OCI-M1 (cell line): ENCODE measurements around the gene MTFR1L.

Source experiments
- DNase-seq: peaks from one replicate; lab custom pipeline; 2025; lab: John Stamatoyannopoulos, UW

Gene MTFR1L

DNA sequence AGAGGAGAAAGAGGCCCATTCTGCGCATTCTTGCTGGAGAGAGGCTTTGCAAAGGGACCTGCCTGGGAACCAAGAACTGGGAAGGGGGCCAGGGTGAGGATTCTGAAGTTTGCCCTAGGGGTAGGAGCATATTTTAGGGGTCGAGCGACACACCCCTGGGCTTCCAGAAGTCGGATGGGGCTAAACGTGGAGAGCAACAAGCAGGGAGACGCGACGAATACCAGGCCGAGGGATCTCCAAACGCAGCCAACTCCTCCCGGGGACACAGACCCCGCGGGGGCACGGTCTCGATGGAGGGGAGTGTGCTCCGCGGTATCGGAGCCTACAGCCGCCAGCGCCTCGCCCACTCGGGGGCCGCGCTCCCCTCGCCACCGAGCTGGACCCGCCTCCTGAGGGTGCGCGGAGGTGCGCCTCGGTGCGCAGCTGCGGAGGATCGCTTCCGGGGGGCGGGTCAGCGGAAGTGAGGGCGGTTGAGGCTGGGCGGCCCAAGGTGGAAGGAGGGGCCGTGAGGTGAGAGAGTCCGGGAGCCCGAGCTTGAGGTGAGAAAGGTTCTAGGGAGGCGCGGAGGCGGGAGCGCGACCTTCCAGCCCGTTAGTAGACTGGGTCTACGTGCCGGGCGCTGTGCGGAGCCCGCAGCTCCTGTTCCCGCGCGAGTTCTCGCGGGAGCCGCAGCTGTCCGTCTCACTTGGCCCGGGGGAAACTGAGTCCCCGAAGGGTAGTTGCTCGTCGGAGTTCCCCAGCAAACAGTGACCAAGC, at the start of gene MTFR1L:
Gene MTFR1L, plus strand, starts transcription at position 464 of the 756 bp plus-strand sequence. CDS start 3,151 bp downstream, outside the sequence.
- DNase-seq, result peak; percentile 87

GRCh38 chr1:25770541-25771220, 49.1 kb upstream of the MTFR1L start:
- no peak for DNase-seq

DNA sequence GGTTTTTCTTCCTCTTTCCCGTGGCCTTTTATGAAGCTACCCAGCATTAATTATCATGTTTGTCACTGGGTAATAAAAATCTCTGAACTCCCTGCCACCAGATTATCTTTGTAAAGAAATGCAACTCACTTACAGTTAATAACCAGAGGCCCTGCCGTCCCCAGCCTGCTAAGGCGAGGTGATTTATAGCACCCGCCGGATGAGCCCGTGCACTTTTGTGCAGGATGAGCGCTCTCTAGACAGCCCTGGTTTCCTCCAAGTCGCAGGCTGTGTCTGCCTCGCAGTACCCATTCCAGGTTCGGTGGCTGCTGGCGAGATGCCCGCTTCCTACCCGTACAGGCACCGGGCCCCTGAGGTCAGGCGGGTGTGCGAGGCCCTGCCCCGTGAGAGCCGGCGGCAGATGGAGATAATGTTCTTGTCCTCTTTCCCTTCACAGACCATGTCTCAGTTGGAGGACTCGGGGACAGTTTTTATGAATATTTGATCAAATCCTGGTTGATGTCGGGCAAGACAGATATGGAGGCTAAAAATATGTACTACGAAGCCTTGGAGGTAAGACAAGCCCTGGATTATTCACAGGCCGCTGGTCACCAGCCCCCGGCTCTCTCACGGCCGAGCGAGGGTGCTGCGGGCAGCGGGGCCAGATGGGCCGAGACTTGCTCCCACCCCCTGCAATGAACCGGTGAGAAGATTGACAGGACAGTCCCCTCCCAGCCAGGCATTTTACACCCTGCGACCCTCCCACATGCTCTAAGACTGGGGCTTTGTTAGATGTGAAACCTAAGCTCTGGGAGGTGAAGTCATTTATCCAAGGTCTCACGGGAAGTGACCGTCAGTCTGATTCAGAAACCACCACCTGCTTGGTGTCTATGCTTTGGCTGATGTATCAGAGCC, 48.3 kb upstream of the MTFR1L start:
- DNase-seq, result no peak

DNA sequence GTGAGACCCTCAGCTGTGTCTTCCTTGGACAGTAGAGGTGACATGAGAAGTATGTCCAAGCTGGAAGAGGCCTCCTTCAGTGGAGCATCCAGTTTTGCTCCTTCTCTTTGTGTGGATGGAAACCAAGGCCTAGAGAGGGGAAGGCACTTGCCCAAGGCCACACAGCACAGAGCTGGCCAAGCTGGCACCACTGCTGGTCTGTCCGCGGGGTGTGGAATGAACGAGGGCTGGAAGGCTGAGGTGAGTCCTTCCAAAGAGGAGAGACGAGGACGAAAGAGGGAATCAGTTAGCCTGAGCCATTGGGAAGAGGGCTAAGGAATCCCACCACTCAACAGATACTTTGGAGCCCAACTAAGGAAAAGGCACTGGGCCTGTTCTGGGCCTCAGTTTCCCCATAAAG, 47.6 kb upstream of the MTFR1L start:
- no peak for DNase-seq

- DNase-seq, result no peak
These were observed 47.0 kb upstream of the MTFR1L start for GRCh38 chr1:25772692-25773245.

DNA sequence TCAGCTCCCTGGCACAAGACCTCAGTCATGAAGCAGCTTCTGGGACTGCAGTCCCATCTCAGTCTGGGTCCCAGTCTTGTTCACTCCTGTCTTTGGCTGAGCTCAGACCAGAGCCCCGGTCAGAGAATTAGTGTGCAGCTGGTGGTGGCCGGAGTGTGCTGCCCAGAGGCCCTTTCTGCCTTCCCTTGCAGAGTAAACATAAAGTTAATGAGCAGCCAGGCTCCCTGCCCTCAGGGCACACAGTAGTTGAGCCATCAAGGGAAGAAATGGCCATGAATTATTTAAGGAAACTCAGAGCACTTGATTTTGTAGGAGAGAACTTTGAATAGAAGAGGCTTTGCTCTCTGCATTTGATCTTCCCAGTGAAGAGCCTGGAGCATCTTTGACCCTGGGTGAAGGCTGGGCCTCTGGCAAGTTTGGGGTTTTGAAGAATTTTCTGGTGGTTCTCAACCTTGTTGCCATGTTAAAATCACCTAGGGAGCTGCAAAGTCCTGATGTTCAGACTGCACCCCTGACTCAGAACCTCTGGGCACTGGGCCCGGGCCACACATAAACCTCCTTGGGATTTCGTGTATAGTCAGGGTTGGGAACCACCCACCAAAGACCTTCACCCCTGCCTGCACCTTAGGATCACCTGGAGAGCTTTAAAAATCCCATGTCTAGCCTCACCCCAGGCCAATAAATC, 46.2 kb upstream of the MTFR1L start:
- no peak for DNase-seq

GRCh38 chr1:25774206-25774803, 45.4 kb upstream of the MTFR1L start:
- DNase-seq, result no peak

DNA sequence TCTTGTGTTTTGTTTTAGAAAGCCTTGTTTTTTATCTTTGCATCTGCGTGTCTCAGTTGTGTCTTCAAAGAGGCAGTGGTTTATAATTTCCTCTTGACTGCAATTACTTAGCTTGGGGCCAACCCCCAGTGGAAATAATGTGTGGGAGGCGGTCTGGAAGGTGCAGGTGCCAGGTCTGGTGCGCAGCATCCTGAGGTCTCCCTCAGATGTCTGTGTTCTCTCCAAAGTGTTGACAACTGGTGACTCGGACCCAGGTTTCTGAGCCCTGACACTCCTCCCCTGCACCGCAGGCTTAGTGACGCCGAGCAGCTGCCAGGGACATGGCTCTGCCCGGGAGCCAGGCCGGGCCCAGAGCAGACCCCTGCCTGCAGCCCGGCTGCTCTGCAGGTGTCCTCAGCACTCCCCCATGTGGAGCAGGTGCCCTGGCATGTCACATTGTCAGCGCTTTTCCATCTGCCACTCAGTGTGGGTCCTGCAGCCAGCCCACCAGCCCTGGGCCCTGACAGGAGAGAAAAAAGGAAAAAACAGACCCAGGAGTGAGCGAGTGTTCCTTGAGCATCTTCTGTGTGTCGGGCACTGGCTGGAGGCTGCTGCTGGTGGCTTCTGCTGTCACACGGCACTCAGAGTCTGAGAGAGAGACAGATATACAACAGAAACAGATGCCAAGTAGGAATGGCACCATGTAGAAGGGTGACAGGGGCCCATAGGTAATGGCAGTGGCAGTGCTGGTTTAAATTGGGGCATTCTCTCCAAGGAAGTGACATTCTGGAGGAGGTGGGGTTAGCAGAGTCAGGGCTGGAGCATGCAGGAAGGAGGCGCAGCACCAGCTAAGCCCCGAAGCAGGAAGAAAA, 44.6 kb upstream of the MTFR1L start:
- no peak for DNase-seq

- DNase-seq, result no peak
These were observed 40.4 kb upstream of the MTFR1L start for GRCh38 chr1:25779388-25779787.

DNA sequence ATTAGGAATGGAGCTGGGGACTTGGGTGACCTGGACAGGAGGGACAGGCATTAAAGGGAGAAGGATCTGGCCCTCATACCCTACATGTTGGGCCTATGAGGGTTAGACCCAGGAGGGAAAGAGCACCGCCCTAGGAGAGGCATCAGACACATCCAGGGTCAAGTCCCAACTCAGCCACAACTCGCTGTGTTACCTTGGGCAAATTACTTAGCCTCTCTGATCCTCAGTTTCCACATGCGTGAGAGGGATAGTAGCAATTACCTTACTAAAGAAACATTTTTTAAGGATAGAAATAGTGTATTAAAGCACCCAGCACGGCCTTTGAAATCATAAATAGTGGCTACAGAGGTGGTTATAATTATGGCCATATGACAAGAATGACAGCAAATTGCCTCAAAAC, 39.9 kb upstream of the MTFR1L start:
- no peak for DNase-seq

- DNase-seq, result no peak
These were observed 39.2 kb upstream of the MTFR1L start for GRCh38 chr1:25780318-25781129.

- no peak for DNase-seq
These were observed 38.7 kb upstream of the MTFR1L start for GRCh38 chr1:25781130-25781433.

DNA sequence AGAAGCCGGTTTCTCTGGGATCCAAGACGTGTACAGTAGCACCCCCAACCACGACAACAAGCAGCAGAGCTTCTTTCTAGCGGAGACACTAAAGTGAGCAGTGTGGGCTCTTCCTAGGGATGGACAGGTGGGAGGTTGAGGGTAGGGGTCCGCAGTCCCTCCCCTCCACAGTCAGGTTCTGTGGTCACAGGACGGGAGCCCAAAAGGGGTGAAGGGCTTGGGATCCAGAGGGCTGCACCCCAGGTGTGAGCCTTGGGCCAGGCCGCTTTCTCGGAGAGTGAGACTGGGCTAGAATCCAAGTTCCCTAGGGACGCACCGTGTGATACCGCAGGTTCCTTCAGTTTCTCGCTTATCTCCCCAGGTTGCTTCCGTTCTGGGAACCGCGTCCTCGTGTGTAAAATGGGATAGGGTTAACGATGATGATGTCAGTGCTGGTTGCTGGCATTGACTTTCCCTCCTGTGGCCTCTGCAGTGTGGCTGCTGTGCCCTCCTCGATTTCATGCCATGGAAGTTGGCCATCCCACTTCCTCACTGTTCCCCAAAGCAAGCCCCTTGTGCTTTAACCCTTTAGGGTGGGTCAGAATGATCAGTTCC, 37.0 kb upstream of the MTFR1L start:
- peak; percentile 42 for DNase-seq

DNA sequence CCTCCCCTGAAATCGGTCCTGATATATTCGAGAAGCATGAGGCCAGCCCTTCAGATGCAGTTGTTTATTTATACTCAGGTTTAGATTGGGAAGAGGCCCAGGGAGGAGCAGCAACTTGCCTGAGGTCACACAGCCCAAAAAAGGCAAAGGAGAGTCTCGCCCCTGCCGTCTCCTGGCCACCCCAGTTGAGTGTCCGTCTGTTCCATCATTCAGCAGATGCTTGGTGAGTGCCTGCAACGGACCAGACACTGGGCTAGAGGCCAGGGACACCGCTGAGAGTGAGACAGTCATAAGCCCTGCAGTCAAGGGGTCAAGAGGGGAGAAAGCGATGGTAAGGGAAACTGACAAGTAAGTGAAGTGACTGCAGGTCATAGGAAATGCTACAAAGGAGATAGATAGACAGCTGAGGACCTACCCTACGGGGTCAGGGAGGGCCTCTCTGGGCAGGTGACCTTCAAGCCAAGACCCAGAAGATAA, 35.1 kb upstream of the MTFR1L start:
- DNase-seq, result no peak

- no peak for DNase-seq
These were observed 34.3 kb upstream of the MTFR1L start for GRCh38 chr1:25785333-25786067.

DNA sequence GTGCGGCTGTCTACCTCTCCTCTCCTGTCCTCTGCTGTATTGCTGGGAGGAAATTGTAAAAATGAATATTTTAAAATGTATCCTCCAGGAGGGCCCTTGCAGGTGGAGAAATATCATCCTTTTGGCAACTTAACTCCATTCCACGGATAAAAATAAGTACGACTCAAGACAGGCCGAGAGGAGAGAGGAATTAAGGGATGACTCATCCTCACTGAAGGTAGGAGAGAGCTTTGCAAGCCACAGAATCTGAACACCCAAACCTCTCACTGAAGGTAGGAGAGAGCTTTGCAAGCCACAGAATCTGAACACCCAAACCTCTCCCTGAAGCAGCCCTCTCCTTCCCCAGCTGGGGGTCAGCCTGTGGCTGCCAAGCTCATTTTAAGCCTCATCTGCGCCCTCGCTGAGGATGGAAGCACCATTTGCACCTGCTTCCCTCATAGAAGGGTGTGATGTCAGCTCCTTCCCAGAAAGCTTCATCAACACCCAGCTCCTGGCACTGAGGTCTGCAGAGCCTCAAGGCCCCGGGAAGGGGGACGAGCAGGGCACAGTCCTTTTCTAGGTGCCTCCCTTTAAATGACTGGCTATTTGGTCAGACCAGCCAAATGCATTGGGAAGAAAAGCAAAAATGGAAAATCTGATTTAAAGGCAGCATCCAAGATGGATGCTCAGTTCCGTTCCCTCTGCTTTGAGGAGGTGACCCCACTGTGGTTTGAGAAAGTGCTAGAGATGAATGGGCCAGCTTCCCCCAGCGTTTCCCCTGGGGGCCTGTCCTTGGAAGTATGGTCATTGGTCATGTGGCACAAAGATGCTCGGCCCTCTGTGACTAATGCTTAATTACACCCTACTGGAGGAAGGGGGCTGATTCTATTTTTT, 32.6 kb upstream of the MTFR1L start:
- DNase-seq, result no peak

GRCh38 chr1:25787760-25788166, 32.0 kb upstream of the MTFR1L start:
- no peak for DNase-seq
